ENCODE data around the gene GALNT1.

DNA sequence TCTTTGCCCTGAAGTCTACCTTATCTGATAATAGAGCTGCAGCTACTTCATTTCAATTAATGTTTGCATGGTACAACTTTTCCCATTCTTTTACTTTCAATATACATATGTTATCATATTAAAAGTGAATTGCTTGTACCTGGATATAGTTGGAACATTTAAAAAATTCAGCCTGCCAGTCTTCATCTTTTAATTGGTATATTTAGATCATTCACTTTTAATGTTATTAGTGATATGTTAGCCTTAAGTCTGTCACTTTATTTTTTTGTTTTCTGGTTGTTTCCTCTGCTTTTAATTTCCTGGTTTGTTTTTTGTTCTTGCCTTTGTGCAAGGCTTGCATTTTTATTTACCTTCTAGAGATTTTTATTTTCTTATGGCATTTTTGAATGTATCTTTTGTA is 158.2 kb downstream of the GALNT1 start:
- TF ChIP-seq, protein P1, sequence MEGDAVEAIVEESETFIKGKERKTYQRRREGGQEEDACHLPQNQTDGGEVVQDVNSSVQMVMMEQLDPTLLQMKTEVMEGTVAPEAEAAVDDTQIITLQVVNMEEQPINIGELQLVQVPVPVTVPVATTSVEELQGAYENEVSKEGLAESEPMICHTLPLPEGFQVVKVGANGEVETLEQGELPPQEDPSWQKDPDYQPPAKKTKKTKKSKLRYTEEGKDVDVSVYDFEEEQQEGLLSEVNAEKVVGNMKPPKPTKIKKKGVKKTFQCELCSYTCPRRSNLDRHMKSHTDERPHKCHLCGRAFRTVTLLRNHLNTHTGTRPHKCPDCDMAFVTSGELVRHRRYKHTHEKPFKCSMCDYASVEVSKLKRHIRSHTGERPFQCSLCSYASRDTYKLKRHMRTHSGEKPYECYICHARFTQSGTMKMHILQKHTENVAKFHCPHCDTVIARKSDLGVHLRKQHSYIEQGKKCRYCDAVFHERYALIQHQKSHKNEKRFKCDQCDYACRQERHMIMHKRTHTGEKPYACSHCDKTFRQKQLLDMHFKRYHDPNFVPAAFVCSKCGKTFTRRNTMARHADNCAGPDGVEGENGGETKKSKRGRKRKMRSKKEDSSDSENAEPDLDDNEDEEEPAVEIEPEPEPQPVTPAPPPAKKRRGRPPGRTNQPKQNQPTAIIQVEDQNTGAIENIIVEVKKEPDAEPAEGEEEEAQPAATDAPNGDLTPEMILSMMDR (IDR thresholded peaks at IDR 0.05 in 2 of 3, conservative IDR thresholded peaks at IDR 0.05 in 1 of 3; ENCODE audit: control insufficient read depth in 2 of 3, extremely low read depth in 1 of 3, insufficient read depth in 1 of 3, low read depth in 3 of 3, low read length in 3 of 3), result no peak
- TF ChIP-seq, protein P2, sequence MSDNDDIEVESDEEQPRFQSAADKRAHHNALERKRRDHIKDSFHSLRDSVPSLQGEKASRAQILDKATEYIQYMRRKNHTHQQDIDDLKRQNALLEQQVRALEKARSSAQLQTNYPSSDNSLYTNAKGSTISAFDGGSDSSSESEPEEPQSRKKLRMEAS (IDR thresholded peaks at IDR 0.05; ENCODE audit: low read depth, low read length), result no peak
- no peak for TF ChIP-seq SP1 (IDR thresholded peaks at IDR 0.05; ENCODE audit: low read depth, low read length)
- no peak for TF ChIP-seq EZH2 (IDR thresholded peaks at IDR 0.05; ENCODE audit: borderline replicate concordance, control insufficient read depth, low read depth, low read length)
- no peak for TF ChIP-seq LARP7 (IDR thresholded peaks at IDR 0.05)
